HG03064 (cell line): ENCODE results near the gene GHRHR.

ENCODE experiments used
- ATAC-seq: cut with Tn5 transposase; IDR thresholded peaks from one replicate; pipeline ENCODE4 v1.9.1; 2021; ENCODE audit warnings: low read depth; ENCODE audit not compliant: unreplicated experiment

GHRHR gene

GRCh38 chr7:30965372-30965771 is 1.6 kb downstream of the GHRHR start:
- no peak for ATAC-seq

GRCh38 chr7:30965883-30966282 is 2.1 kb downstream of the GHRHR start:
- ATAC-seq = no peak

- ATAC-seq = no peak
Observed at GRCh38 chr7:30968294-30968693, 4.5 kb downstream of the GHRHR start.

GRCh38 chr7:30968747-30969603 is 5.2 kb downstream of the GHRHR start:
- no peak for ATAC-seq

- ATAC-seq = no peak
Observed at GRCh38 chr7:30969604-30969970, 5.8 kb downstream of the GHRHR start.

GRCh38 chr7:30970074-30970473 is 6.3 kb downstream of the GHRHR start:
- ATAC-seq = no peak

- no peak for ATAC-seq
Observed at GRCh38 chr7:30970594-30971094, 6.9 kb downstream of the GHRHR start.

- ATAC-seq = no peak
Observed at GRCh38 chr7:30971440-30971839, 7.7 kb downstream of the GHRHR start.

GRCh38 chr7:30971840-30972563 is 8.2 kb downstream of the GHRHR start:
- ATAC-seq = no peak

- no peak for ATAC-seq
Observed at GRCh38 chr7:30973292-30973691, 9.5 kb downstream of the GHRHR start.

GRCh38 chr7:30973791-30974604 is 10.2 kb downstream of the GHRHR start:
- no peak for ATAC-seq

- peak; percentile 95 for ATAC-seq
Observed at GRCh38 chr7:30974605-30975255, 11.0 kb downstream of the GHRHR start.

- ATAC-seq = no peak
Observed at GRCh38 chr7:30975256-30975899, 11.6 kb downstream of the GHRHR start.

GRCh38 chr7:30976381-30976780 is 12.6 kb downstream of the GHRHR start:
- ATAC-seq = no peak

GRCh38 chr7:30977222-30977621 is 13.5 kb downstream of the GHRHR start:
- ATAC-seq = no peak

GRCh38 chr7:30977896-30978564 is 14.3 kb downstream of the GHRHR start:
- no peak for ATAC-seq

- no peak for ATAC-seq
Observed at GRCh38 chr7:30979027-30979426, 15.3 kb downstream of the GHRHR start.

- no peak for ATAC-seq
Observed at GRCh38 chr7:30980194-30980593, 16.4 kb downstream of the GHRHR start.

- no peak for ATAC-seq
Observed at GRCh38 chr7:30980751-30981150, 17.0 kb downstream of the GHRHR start.
